VCaP (cell line): Measurements from ENCODE around the gene TRAF4.

Experiments
- H3K27ac ChIP-seq: fragments of 450-650 bp; 2 replicates; pipeline ENCODE4 v1.5.1; 2017
- CTCF ChIP-seq: fragments of 450-650 bp; conservative IDR thresholded peaks from 2 replicates; pipeline ENCODE4 v1.5.1; 2017; ENCODE audit warnings: mild to moderate bottlenecking, moderate library complexity

Gene TRAF4

GRCh38 chr17:28703552-28704218, 40.1 kb upstream of the TRAF4 start:
- TF ChIP-seq CTCF = no peak
- H3K27ac ChIP-seq = peak overlapping the region; percentile 74; the same call in 1 of the 2 replicates

DNA sequence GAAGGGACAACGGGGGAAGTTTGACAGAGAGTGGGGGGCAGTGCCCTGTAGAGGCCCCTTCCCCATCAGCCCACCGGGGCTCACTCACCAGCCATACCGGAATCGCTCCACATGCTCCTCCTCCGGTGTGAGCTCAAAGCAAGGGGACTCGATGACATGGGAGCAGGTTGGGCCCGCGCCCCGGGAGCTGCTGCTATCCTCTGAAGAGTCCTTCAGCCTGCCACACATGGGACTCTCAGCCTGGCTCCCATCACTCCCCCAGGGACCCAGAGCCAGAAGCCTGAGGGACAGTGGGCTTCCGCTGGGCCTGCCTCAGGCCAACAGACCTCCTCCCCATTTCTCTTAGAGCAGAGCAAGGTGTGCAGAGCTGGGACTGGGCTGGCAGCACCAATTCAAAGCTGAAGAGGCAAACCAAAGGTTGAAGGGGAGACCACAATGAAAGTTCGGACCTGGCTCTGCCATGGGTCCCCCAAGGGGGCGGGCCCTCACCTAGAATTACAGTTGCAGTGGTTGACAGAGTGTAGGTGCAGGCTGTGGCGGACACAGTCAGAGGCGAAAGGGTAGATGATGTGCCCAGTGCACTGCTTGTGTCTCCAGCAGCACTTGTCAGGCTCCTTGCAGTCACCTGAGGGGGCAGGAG, 39.5 kb upstream of the TRAF4 start:
- TF ChIP-seq CTCF = no peak
- H3K27ac ChIP-seq = no peak overlapping the region; the same call in 1 of the 2 replicates

DNA sequence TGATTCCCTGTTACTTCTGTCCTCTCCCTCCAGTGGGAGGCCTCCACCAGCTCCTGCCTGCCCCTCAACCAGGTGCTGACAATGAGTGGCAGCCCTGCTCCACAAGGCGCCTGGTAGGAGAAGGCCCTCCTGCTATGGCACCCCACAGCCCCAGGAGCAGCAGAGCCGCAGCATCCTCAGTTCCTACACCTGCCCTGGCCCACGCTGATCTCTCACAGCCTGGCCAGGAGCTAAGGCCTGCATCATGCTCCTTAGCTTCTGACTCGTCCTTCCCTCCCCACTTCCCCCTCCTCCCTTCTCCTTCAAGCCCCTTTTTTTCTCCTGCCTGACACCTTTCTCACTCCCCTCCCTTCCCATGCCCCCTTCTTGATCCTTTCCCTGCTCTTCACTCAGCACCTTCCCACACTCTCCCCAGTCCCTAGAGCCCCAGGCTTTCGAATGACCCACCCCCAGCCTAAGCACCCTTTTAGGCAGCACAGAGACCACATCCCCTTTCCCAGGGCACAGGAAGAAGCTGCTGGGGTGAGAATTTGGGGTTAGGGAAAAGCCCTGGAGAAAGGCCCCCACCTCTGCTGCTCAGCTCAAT, 38.6 kb upstream of the TRAF4 start:
- TF ChIP-seq CTCF = no peak

GRCh38 chr17:28705728-28706334, 38.0 kb upstream of the TRAF4 start:
- no peak for TF ChIP-seq CTCF
- H3K27ac ChIP-seq = no peak overlapping the region

More for the DNA sequence above, 38.6 kb upstream of the TRAF4 start:
- H3K27ac ChIP-seq = no peak overlapping the region

DNA sequence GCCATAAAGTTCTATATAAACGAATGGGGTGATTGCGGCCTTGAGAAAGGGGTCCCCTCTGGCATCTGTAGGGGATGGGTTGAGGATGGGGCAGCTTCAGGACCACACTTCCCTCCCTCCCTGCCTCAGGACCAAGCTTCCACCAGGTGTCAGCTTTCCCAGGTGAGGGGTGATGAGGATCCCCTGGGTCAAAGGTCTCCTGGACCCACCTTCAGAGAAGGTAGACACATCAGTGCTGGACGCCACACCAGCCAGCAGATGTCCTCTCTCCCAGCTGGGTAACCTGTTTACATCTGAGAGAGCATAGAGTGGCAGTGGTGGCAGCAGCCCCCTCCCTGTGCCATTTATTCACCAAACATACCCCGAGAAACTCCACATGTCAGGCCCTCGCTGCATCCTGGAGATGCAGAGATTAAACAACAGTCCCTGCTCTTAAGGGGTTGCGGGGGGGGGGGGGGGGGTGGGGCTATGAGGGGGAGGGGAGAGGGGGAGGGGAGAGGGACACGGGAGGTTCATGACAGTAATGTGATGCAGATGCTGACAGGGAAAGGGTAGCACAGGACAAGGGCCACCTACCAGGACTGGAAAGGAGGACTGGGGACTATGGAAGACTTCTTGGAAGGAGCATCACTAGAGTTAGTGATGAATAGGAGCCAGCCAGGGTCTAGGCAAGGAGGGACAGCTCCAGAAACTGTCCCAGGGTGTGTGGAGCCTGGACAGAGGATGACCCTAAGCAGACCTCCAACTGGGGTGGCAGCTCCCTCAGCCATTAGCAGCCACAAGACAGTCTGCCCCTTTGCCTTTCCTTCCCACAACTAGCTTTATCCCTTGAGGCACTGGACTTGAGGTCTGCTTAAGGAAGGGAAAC, 37.1 kb upstream of the TRAF4 start:
- TF ChIP-seq CTCF = no peak
- no peak overlapping the region for H3K27ac ChIP-seq

- no peak for TF ChIP-seq CTCF
- no peak overlapping the region for H3K27ac ChIP-seq
Observed at GRCh38 chr17:28707339-28707720, 36.5 kb upstream of the TRAF4 start.
